Mucosa of descending colon (tissue), 3 donors: ENCODE results near the gene ATG101. TPM values are rescaled to one million over a fixed set of nuclear protein-coding genes. Genes with fewer than 3 reads are reported as not detected.

Experiments used
- ATAC-seq: fragments of 200-7000 bp; cut with Tn5 transposase; one replicate; pipeline ENCODE4 v1.9.1; 2020; ENCODE audit warnings: mild to moderate bottlenecking, moderate library complexity
- DNase-seq, 3 donors: peaks; one replicate each; pipeline ENCODE4 v3.0.0-alpha.2; 2020
- H3K36me3 ChIP-seq: fragments of 200-600 bp; one replicate; pipeline ENCODE4 v1.8.0; 2021; ENCODE audit warnings: low read depth, mild to moderate bottlenecking
- H3K4me1 ChIP-seq: fragments of 200-600 bp; one replicate; pipeline ENCODE4 v1.8.0; 2021; ENCODE audit warnings: low read depth, mild to moderate bottlenecking
- H3K4me3 ChIP-seq: fragments of 200-600 bp; one replicate; pipeline ENCODE4 v1.8.0; 2021; ENCODE audit warnings: mild to moderate bottlenecking
- H3K9me3 ChIP-seq: fragments of 200-600 bp; one replicate; pipeline ENCODE4 v1.8.0; 2021; ENCODE audit warnings: mild to moderate bottlenecking
- intact Hi-C, 2 donors: fragments of 100-400 bp; cut with DNase I in 1 of 2; cut with micrococcal nuclease in 1 of 2; formaldehyde crosslinking; loops; one replicate each; pipeline versions ENCODE4 v1.11.0 to v1.11.1; 2022; cut with DNase I, micrococcal nuclease
- long read RNA-seq, 2 donors: library from polyadenylated mRNA; unstranded; transcript quantifications; one replicate each; pipeline ENCODE4 v2.0.0, GENCODE V29; 2019 to 2021
- total RNA-seq, 3 donors: library from RNA; stranded (reverse); fragmentation: NEBNext Ultra II Directional in 2 of 3; extraction: Animal tissue kit (Norgen Biotek cat#: 25700) in 2 of 3; gene quantifications; one replicate each; pipeline versions ENCODE4 v1.2.1 to v1.2.4, GENCODE V29; 2021 to 2023
- TF ChIP-seq, protein P1 (sequence below): fragments of 200-600 bp; IDR thresholded peaks from one replicate; pipeline ENCODE4 v1.8.0; 2022; ENCODE audit warnings: antibody characterized with exemption, mild to moderate bottlenecking
- donor health status: DM: no; HTN: no; CAD: no; lungs with moderate emphysema.
- donor health status: DM: no; HTN: no; CAD: no.
- donor health status: DM: no; HTN: yes; CAD: no.

Gene ATG101, protein sequence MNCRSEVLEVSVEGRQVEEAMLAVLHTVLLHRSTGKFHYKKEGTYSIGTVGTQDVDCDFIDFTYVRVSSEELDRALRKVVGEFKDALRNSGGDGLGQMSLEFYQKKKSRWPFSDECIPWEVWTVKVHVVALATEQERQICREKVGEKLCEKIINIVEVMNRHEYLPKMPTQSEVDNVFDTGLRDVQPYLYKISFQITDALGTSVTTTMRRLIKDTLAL
- total RNA-seq = 10 to 100 TPM; 30.1 to 37.5 (median 33.0) TPM
- long read RNA-seq, donor 1, transcript ATG101-207 (4 exons, 846 nt) = minor isoform, 9 of 87 reads
- long read RNA-seq, donor 1, transcript ATG101-201 (4 exons, 1,439 nt) = major isoform, 72 of 87 reads
- long read RNA-seq, donor 1, partial matches to known transcripts = 4 of 87 reads
- long read RNA-seq, donor 1, other reads (novel, unspliced or antisense) = 2 of 87 reads
- long read RNA-seq, donor 2, transcript ATG101-201 (4 exons, 1,439 nt) = major isoform, 41 of 52 reads
- long read RNA-seq, donor 2, transcript ATG101-207 (4 exons, 846 nt) = minor isoform, 6 of 52 reads
- long read RNA-seq, donor 2, partial matches to known transcripts = 5 of 52 reads
- long read RNA-seq, donor 2, other reads (novel, unspliced or antisense) = 0 of 52 reads

DNA sequence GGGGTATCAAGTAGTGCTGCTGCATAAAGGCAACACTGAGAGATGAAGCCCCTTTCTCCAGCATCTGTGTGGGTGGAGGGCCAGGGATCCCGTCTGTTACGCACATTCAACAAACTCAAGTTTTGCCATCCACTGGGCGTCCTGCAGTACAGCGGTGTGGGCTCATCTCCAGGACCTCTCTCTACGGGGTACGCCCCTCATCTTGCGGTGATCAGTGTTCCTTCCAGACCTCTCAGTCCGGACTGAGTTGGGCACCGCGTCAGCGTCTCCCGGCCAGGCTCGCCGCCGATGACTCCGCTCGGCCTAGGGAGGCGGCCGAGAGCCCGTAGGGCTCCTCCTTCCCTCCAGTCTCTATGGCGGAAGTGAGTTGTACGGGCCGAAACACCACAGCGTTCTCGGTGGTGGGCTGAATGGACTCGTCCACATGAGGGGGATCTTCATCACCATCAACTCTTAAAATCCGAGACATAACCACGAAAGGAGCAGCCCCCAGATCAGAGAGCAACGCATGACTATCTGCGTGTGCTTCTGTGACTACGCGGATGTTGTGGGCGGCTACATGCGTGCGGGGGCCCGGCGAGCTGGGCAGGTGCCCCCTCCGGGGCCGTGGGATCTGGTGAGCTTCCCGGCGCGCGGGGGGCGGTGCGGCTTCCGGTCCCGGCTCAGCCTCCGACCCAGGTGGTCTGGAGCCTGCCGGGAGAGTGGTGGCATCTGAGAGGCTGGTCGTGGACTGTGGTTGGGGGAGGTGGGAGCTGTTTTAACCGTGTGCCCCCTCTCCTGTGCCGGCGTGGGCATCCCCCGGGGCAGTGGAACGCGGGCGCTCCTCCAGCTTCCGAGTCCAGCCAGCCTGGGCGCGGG lies at the start of gene ATG101:
ATG101 (plus strand) TSS at position 652 of the 858 bp plus-strand sequence. CDS start 3,673 bp downstream, outside the sequence.
- H3K36me3 ChIP-seq = no peaks in the 10 kb centered on the region

DNA sequence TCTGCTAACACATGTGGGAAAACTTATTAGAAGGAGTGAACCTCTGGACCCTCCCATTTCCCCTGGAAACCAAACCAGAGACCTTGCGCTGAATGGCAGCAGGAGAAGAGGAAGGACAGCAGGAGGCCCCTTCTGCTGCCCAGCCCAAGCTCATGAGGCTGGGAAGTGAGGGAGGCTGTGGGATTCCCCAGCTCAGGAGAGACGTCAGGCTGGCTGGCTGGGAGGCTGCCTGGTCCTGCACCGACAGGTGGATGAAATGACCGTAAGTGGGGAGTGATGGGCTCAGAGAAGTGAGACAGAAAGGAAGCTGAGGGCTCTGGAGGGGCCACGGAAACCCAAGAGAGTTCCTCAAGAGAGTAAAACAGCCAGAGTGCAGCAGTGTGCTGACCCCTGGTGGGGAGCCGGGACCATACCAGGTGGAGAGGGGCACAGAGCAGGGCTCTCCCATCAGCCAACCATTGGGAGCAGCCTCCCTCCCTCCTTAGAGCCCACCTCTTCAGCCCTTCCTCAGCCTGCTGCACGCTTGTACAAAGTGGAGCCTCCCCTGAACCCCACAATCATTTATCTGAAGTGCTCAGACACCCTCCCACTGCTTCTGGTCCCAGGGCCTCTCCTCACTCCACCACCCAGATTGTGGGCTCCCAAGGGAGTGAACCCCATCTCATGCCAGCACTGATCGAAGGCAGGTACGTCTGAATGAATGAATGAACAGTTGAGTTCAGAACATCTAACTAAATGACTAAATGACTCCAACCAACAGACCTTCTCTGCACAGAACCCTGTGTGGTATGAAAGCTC lies 49.0 kb upstream of the ATG101 start:
- H3K4me1 ChIP-seq = peaks cover 13% of the 10 kb centered on the region
- DNase-seq (peak in 1 of 3 donors; percentile 61), ATAC-seq (no peak)
- TF ChIP-seq, protein P1, sequence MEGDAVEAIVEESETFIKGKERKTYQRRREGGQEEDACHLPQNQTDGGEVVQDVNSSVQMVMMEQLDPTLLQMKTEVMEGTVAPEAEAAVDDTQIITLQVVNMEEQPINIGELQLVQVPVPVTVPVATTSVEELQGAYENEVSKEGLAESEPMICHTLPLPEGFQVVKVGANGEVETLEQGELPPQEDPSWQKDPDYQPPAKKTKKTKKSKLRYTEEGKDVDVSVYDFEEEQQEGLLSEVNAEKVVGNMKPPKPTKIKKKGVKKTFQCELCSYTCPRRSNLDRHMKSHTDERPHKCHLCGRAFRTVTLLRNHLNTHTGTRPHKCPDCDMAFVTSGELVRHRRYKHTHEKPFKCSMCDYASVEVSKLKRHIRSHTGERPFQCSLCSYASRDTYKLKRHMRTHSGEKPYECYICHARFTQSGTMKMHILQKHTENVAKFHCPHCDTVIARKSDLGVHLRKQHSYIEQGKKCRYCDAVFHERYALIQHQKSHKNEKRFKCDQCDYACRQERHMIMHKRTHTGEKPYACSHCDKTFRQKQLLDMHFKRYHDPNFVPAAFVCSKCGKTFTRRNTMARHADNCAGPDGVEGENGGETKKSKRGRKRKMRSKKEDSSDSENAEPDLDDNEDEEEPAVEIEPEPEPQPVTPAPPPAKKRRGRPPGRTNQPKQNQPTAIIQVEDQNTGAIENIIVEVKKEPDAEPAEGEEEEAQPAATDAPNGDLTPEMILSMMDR = peak; percentile 15
- no peaks in the 10 kb centered on the region for H3K36me3 ChIP-seq
- intact Hi-C loops = no loop called here
- no peaks in the 10 kb centered on the region for H3K9me3 ChIP-seq
- no peak overlapping the region for H3K4me3 ChIP-seq

More for the DNA sequence above, at the start of gene ATG101:
- no peaks in the 10 kb centered on the region for H3K9me3 ChIP-seq
- H3K4me3 ChIP-seq = peak within 1 kb of the TSS; percentile 84
- peak; percentile 86 to 92 (median 89) for DNase-seq
- TF ChIP-seq, protein P1 = peak; percentile 58
- peak; percentile 99 for ATAC-seq
- peaks cover 15% of the 10 kb centered on the region for H3K4me1 ChIP-seq
- intact Hi-C loops = no loop called here

DNA sequence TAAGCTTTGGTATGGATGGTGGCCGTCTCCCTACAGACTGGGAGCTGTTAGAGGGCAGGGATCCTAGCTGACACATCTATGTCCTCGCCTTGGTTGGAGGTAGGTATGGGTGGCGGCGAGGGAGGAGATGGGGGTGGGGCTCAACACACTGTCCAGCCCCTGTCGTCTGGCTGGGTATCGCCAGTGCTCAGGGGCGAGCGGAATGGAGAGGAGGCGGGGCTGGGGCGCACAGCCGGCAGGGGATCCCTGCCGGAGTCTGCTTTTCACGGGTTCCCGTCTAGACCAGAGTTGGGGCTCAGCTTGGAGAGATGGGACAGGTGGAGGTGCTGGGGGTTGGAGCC lies 47.0 kb upstream of the ATG101 start:
- H3K4me3 ChIP-seq = no peak overlapping the region
- peak; percentile 49 to 67 (median 63) for DNase-seq
- no peaks in the 10 kb centered on the region for H3K36me3 ChIP-seq
- intact Hi-C loops = no loop called here
- peaks cover 21% of the 10 kb centered on the region for H3K4me1 ChIP-seq
- H3K9me3 ChIP-seq = no peaks in the 10 kb centered on the region
- ATAC-seq = peak; percentile 11
- TF ChIP-seq, protein P1 = no peak

DNA sequence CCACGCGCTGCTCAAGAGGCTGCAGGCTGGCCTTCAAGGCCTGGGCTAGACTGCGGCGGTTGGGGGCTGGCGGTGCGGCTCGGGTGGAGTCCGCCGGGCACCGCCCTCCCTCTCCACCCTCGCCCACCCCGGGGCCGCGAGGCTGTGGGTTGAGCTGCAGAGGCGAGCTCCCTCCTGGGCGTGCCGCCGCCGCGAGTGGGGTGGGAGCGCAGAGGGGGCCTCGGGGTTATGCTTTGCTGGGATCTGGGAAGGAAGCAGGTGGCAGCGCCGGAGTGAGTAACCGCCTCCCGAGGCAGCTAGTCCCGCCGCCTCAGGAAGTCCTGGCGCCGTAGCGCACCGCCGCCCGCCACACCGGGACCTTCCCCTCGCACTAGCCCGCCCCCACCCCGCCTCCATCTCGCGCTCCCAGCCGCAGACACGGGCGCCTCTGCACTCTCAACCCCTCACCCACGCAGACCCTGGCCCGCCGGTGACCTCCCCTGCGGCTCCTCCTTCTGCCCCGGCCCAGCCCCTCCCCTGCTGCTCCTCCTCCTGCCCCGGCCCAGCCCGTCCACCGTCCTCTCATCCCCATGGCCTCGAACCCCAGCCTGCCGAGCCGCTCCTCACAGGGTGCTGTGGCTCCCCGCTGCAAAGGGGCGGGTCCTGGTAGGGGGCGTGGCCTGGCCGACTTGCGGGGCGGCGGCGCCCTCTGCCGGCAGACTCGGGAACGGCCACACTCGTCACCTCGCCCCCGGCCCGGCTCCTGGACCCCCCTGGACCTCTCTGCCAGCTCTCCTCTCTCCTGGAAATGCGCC lies 46.4 kb upstream of the ATG101 start:
- intact Hi-C loops = no loop called here
- no peaks in the 10 kb centered on the region for H3K36me3 ChIP-seq
- no peaks in the 10 kb centered on the region for H3K9me3 ChIP-seq
- peaks cover 21% of the 10 kb centered on the region for H3K4me1 ChIP-seq
- TF ChIP-seq, protein P1 = peak; percentile 98
- H3K4me3 ChIP-seq = no peak overlapping the region
- DNase-seq (peak; percentile 93 to 95 (median 93)), ATAC-seq (peak; percentile 79)
